Brain microvascular endothelial cell (primary cell): ENCODE results near the gene PTPMT1.
A peak's percentile ranks its signal among the peaks of the same experiment; 100 is the strongest.

ENCODE experiments used
- DNase-seq: peaks from one replicate; pipeline ENCODE4 v3.0.0-alpha.2; 2020
- H3K27ac ChIP-seq: fragments of 250-450 bp; sonication (Bioruptor Pico); 2 replicates; pipeline ENCODE4 v1.5.1; 2020; ENCODE audit warnings: mild to moderate bottlenecking, moderate library complexity
- H3K27me3 ChIP-seq: fragments of 250-450 bp; sonication (Bioruptor Pico); replicated peaks from 2 replicates; pipeline ENCODE4 v1.5.1; 2020; ENCODE audit warnings: mild to moderate bottlenecking
- H3K36me3 ChIP-seq: fragments of 250-450 bp; sonication (Bioruptor Pico); replicated peaks from 2 replicates; pipeline ENCODE4 v1.5.1; 2020; ENCODE audit warnings: mild to moderate bottlenecking
- H3K4me3 ChIP-seq: 2 replicates; pipeline ENCODE4 v1.5.1; 2011; ENCODE audit warnings: low read depth, mild to moderate bottlenecking, control low read depth, low read length, moderate library complexity
- CTCF ChIP-seq: IDR thresholded peaks from 2 replicates; pipeline ENCODE4 v1.5.1; 2011; ENCODE audit warnings: low read depth, mild to moderate bottlenecking, moderate library complexity, low read length, control low read depth, inconsistent platforms; ENCODE audit errors: missing control alignments
- in situ Hi-C: cut with HindIII; loops from 2 replicates; pipeline ENCODE4 v1.10.0; 2017; ENCODE audit warnings: low sequenced_read_pairs, low pct_ligation_motif_present

Gene PTPMT1

DNA sequence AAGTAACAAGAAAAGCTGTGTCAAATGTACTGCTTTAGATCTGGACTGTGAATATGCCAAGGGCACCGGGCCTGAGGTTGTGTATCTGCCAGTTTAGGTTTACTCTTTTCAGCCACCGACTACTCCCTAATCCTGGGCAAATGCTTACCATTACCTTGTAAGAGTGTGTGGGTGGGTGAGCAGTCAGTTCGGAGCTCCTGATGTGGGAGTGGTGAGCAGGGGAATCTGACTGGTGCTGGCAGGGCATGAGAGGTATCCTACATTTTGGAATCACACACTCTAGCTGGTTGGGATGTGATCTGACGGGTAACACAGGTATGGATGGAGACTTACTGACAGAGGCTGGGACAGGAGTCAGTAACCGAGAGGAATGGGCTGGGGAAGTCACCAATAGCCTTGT lies 18.4 kb downstream of the PTPMT1 start:
- Histone ChIP-seq H3K36me3 (peaks cover 42% of the 10 kb centered on the region), H3K27me3 (no peaks in the 10 kb centered on the region), H3K27ac (no peak overlapping the region), H3K4me3 (no peak overlapping the region)
- in situ Hi-C loops, result no loop called here
- no peak for DNase-seq
- no peak for TF ChIP-seq CTCF

DNA sequence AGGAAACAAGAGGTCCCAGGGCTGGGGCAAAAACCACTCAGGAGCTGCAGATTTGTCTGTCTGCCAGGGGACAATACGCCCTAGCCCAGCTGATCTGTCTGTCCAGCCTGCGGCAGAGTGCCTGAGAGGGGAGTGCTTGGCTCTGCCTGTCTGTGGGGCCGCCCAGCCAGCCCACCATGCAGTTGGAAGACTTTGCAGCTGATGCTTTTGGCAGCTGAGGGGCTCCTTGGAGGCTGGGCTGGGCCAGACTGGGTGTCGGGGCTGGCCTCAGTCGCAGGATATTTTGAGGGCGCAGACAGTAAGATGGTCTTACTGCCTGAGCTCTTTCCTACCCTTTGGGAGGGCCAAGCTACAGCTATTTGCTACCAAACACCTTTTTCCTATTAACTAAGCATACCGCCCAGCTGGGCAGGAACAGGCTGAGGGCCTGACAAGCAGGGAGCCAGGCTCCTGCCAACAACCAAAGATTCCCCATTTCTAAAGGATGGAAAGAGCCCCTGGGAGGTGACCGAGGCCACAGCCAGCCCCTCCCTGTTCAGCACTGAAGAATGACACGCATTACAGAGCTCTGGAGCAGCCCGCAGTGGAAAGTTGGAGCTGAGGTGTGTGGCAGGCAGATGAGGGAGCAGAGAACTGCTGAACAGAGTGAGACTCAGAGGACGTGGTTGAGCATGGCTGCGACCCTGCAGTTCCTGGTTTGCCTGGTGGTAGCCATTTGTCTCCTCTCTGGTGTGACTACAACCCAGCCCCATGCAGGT lies 20.9 kb downstream of the PTPMT1 start, which contains the start of gene FAM180B:
Gene FAM180B, plus strand, starts transcription at position 581 of the 758 bp plus-strand sequence. Its CDS starts 91 bp downstream, at position 672.
- no peak within 1 kb of the TSS for H3K27ac ChIP-seq
- peaks cover 36% of the 10 kb centered on the region for H3K36me3 ChIP-seq
- no peaks in the 10 kb centered on the region for H3K27me3 ChIP-seq
- TF ChIP-seq CTCF, result no peak
- in situ Hi-C loops, result no loop called here
- DNase-seq, result no peak
- H3K4me3 ChIP-seq, result no peak within 1 kb of the TSS

DNA sequence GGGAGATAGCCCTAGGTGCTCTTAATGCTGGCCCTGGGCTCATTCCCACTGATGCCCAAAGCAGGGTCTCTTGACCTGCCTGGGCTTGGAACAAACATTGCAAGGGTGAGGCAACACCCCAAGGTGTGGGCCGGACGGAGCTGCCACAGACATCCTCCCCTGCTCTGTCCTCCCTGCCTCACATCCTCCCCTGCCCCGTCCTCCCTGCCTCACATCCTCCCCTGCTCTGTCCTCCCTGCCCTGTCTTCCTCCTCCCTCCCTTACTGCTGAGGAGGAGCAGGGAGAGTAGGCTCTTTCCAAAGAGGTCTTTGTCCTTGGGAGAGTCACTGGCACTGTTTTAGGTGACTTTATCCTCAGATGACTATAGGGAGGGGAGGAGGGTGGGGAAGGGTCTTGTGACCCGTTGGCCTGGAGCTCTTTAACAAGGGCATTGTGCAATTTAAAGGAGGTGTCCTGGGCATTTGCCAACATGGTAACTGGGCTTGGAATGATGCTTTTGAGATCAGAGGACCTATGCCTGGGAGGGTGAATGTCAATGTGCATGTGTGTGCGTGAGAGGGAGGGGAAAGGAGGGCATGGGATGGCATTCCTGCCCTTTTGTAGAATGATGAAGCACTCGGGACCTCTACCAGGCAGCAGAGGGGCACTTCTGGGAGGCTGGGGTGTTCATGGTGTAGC lies 21.8 kb downstream of the PTPMT1 start:
- H3K27ac ChIP-seq, result no peak overlapping the region
- in situ Hi-C loops, result no loop called here
- H3K36me3 ChIP-seq, result peaks cover 27% of the 10 kb centered on the region

DNA sequence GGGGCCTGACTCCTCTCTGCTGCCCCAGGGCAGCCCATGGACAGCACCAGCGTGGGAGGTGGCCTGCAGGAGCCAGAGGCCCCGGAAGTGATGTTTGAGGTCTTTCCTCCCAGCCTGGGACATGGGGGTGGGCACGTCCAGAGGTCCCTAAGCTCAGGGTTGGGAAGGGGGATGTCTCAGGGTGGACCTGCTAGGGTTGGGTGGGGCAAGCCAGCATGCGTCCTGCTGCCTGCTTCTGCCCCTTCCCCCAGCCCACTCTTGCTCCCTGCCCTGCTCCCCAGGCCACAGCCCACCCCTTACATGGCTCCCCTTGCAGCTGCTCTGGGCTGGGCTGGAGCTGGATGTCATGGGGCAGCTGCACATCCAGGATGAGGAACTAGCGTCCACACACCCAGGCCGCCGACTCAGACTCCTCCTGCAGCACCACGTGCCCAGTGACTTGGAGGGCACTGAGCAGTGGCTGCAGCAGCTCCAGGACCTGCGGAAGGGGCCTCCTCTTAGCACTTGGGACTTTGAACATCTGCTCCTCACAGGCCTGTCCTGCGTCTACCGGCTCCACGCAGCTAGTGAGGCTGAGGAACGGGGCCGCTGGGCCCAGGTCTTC lies 22.4 kb downstream of the PTPMT1 start:
- no peak overlapping the region for H3K27ac ChIP-seq
- peaks cover 3% of the 10 kb centered on the region for H3K27me3 ChIP-seq
- peaks cover 20% of the 10 kb centered on the region for H3K36me3 ChIP-seq
- no peak for DNase-seq
- no peak for TF ChIP-seq CTCF
- in situ Hi-C loops, result no loop called here
- H3K4me3 ChIP-seq, result no peak overlapping the region

More for the DNA sequence above, 21.8 kb downstream of the PTPMT1 start:
- Histone ChIP-seq H3K4me3 (no peak overlapping the region), H3K27me3 (no peaks in the 10 kb centered on the region)
- no peak for TF ChIP-seq CTCF
- DNase-seq, result no peak

- no peak for DNase-seq
- in situ Hi-C loops, result no loop called here
- H3K27me3 ChIP-seq, result peaks cover 16% of the 10 kb centered on the region
- no peak overlapping the region for H3K27ac ChIP-seq
- H3K4me3 ChIP-seq, result peak overlapping the region; percentile 42
- peaks cover 7% of the 10 kb centered on the region for H3K36me3 ChIP-seq
- no peak for TF ChIP-seq CTCF
These were observed 23.7 kb downstream of the PTPMT1 start for GRCh38 chr11:47589118-47589517.
